Smooth muscle cell (in vitro differentiated cells): Measurements from ENCODE around the gene TTC39A. TPM values are rescaled to one million over a fixed set of nuclear protein-coding genes. Genes with fewer than 3 reads are reported as not detected.

Experiments
- DNase-seq: peaks from one replicate; lab custom pipeline; 2025; ENCODE audit not compliant: unreplicated experiment; lab: John Stamatoyannopoulos, UW
- H2AFZ ChIP-seq: fragments of 200-600 bp; sonication (generic); 2 replicates; pipeline ENCODE4 v1.6.0; 2016; ENCODE audit warnings: antibody characterized with exemption, low read depth, mild to moderate bottlenecking
- H3F3A ChIP-seq: fragments of 200-600 bp; sonication (generic); 2 replicates; pipeline ENCODE4 v1.6.0; 2017; ENCODE audit warnings: antibody characterized with exemption, low read depth
- H3K27ac ChIP-seq: fragments of 200-600 bp; sonication (generic); 2 replicates; pipeline ENCODE4 v1.5.1; 2016; ENCODE audit warnings: low read depth, mild to moderate bottlenecking
- H3K27me3 ChIP-seq: fragments of 200-600 bp; sonication (generic); 2 replicates; pipeline ENCODE4 v1.6.1; 2016; ENCODE audit warnings: low read depth, mild to moderate bottlenecking
- H3K36me3 ChIP-seq: fragments of 200-600 bp; sonication (generic); 2 replicates; pipeline ENCODE4 v1.5.1; 2016; ENCODE audit warnings: low read depth
- H3K4me1 ChIP-seq: fragments of 200-600 bp; sonication (generic); 2 replicates; pipeline ENCODE4 v1.5.1; 2016; ENCODE audit warnings: low read depth
- H3K4me2 ChIP-seq: fragments of 200-600 bp; sonication (generic); 2 replicates; pipeline ENCODE4 v1.6.0; 2016; ENCODE audit warnings: mild to moderate bottlenecking
- H3K4me3 ChIP-seq: fragments of 200-600 bp; sonication (generic); 2 replicates; pipeline ENCODE4 v1.5.1; 2016; ENCODE audit warnings: mild to moderate bottlenecking
- H3K79me2 ChIP-seq: fragments of 200-600 bp; sonication (generic); 2 replicates; pipeline ENCODE4 v1.6.0; 2016; ENCODE audit warnings: low read depth, mild to moderate bottlenecking
- H3K9ac ChIP-seq: fragments of 200-600 bp; sonication (generic); 2 replicates; pipeline ENCODE4 v1.6.0; 2016; ENCODE audit warnings: low read depth
- H3K9me3 ChIP-seq: fragments of 200-600 bp; sonication (generic); replicated peaks from 2 replicates; pipeline ENCODE4 v1.5.1; 2016; ENCODE audit warnings: low read depth
- H4K20me1 ChIP-seq: fragments of 200-600 bp; sonication (generic); 2 replicates; pipeline ENCODE4 v1.6.0; 2016; ENCODE audit warnings: low read depth
- WGBS: methylation state at CpG from one replicate; pipeline ENCODE4 v1.1.7; 2016; ENCODE audit warnings: low lambda C conversion rate; 5-methylcytosine and 5-hydroxymethylcytosine counted together
- polyA plus RNA-seq: library from polyadenylated mRNA; unstranded; fragments of >200 nt; fragmentation: Nextera tagmentation; extraction: Ambion mirVana; gene quantifications from 2 replicates; pipeline ENCODE4 v1.2.1, GENCODE V29; 2016
- total RNA-seq: library from RNA; depleted of rRNA; stranded (reverse); fragments of >200 nt; gene quantifications from 2 replicates; pipeline ENCODE4 v1.2.3, GENCODE V29; 2014
- TF ChIP-seq, protein P1 (sequence below): fragments of 200-600 bp; sonication (generic); IDR thresholded peaks from 2 replicates; pipeline ENCODE4 v1.5.1; 2017; ENCODE audit warnings: borderline replicate concordance, mild to moderate bottlenecking, antibody characterized with exemption; ENCODE audit not compliant: insufficient read depth, poor library complexity, severe bottlenecking

The TTC39A gene
- total and polyA plus RNA-seq, 2 experiments from 2014 or later = 0.27 to 2.2 TPM

- WGBS = 97% methylated on average over 4 of the region's 4 CpGs
- Histone ChIP-seq H2AFZ (no peak overlapping the region), H3K27me3 (no peaks in the 10 kb centered on the region), H3K4me2 (no peak overlapping the region), H3K4me1 (peaks cover 11% of the 10 kb centered on the region), H3K4me3 (no peak overlapping the region), H3K27ac (no peak overlapping the region), H3K79me2 (no peaks in the 10 kb centered on the region), H3F3A (no peaks in the 10 kb centered on the region), H3K36me3 (no peaks in the 10 kb centered on the region), H3K9me3 (no peaks in the 10 kb centered on the region), H3K9ac (no peak overlapping the region), H4K20me1 (peaks cover 16% of the 10 kb centered on the region)
- DNase-seq = no peak
- TF ChIP-seq, protein P1, sequence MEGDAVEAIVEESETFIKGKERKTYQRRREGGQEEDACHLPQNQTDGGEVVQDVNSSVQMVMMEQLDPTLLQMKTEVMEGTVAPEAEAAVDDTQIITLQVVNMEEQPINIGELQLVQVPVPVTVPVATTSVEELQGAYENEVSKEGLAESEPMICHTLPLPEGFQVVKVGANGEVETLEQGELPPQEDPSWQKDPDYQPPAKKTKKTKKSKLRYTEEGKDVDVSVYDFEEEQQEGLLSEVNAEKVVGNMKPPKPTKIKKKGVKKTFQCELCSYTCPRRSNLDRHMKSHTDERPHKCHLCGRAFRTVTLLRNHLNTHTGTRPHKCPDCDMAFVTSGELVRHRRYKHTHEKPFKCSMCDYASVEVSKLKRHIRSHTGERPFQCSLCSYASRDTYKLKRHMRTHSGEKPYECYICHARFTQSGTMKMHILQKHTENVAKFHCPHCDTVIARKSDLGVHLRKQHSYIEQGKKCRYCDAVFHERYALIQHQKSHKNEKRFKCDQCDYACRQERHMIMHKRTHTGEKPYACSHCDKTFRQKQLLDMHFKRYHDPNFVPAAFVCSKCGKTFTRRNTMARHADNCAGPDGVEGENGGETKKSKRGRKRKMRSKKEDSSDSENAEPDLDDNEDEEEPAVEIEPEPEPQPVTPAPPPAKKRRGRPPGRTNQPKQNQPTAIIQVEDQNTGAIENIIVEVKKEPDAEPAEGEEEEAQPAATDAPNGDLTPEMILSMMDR = no peak
Observed at GRCh38 chr1:51280321-51280978, 49.9 kb downstream of the TTC39A start.

DNA sequence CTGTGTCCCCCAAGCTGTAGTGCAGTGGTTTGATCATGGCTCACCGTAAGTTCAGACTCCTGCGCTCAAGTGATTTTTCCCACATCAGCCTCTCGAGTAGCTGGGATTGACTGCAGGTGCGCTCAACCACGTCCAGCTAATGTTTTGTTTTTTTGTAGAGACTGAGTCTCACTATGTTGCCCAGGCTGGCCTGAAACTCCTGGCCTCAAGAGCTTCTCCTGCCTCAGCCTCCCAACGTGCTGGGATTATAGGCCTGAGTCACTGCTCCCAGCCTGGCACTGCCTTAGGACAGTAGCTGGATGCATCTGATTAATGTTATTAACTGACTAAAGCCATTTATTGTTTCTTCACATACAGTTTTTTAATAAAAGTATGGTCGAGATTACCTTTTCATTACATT is 54.1 kb downstream of the TTC39A start:
- no peak overlapping the region for H3K9ac ChIP-seq
- H3K4me3 ChIP-seq = no peak overlapping the region
- H3K4me1 ChIP-seq = no peaks in the 10 kb centered on the region
- peaks cover 5% of the 10 kb centered on the region for H3K79me2 ChIP-seq
- H3K9me3 ChIP-seq = no peaks in the 10 kb centered on the region
- 86% methylated on average over 7 of the region's 7 CpGs for WGBS
- no peak overlapping the region for H3K4me2 ChIP-seq
- peaks cover 10% of the 10 kb centered on the region for H3K36me3 ChIP-seq
- H3F3A ChIP-seq = no peaks in the 10 kb centered on the region
- H3K27me3 ChIP-seq = no peaks in the 10 kb centered on the region
- no peak overlapping the region for H2AFZ ChIP-seq
- TF ChIP-seq, protein P1 = no peak
- no peak for DNase-seq
- H3K27ac ChIP-seq = no peak overlapping the region
- peaks cover 34% of the 10 kb centered on the region for H4K20me1 ChIP-seq

DNA sequence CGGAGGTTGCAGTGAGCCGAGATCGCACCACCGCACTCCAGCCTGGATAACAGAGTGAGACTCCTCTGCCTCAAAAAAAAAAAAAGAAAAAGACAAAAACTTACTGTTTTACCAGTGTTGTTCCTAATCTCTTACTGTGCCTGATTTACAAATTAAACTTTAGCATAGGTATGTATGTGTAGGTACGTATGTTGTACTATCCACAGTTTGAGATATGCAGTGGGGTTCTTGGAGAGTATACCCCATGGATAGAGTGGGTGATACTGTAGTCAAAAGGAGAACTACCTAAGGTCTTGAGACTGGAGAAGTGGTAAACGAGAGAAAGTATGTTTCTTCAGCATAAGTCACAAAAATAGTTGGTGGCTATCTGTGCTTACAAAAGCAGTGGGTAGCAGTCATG is 55.7 kb downstream of the TTC39A start:
- H4K20me1 ChIP-seq = peaks cover 50% of the 10 kb centered on the region
- H3K27ac ChIP-seq = no peak overlapping the region
- no peak for DNase-seq
- no peaks in the 10 kb centered on the region for H3K27me3 ChIP-seq
- H3K79me2 ChIP-seq = peaks cover 8% of the 10 kb centered on the region
- peaks cover 10% of the 10 kb centered on the region for H3K36me3 ChIP-seq
- no peak overlapping the region for H3K4me3 ChIP-seq
- no peak overlapping the region for H2AFZ ChIP-seq
- no peak overlapping the region for H3K9ac ChIP-seq
- no peaks in the 10 kb centered on the region for H3F3A ChIP-seq
- TF ChIP-seq, protein P1 = no peak
- no peak overlapping the region for H3K4me2 ChIP-seq
- 94% methylated on average over 6 of the region's 6 CpGs for WGBS
- H3K4me1 ChIP-seq = no peaks in the 10 kb centered on the region
- H3K9me3 ChIP-seq = no peaks in the 10 kb centered on the region

DNA sequence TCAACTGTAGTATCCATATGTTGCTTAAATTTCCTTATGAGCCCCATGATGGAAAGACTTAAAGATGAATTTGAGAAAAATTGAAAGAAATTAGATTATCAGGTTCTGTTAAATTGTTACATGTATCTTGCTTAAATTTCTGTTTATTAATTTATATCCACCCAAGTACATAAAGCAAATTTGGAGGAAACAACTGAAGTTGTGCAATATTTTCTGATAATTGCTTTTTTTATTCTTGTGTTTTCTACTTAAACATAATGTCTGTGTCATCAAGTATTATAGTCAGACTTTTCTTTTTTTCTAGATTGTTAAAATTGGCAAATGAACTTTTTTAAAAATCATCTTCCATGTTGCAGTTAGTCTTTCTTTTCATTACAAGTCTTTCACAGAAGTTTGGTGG is 57.4 kb downstream of the TTC39A start:
- Histone ChIP-seq H4K20me1 (peaks cover 63% of the 10 kb centered on the region), H3K4me1 (no peaks in the 10 kb centered on the region), H3K9ac (no peak overlapping the region), H2AFZ (no peak overlapping the region), H3K4me2 (no peak overlapping the region), H3K79me2 (peaks cover 24% of the 10 kb centered on the region), H3K27me3 (no peaks in the 10 kb centered on the region), H3K36me3 (peaks cover 10% of the 10 kb centered on the region), H3K27ac (no peak overlapping the region), H3F3A (no peaks in the 10 kb centered on the region), H3K4me3 (no peak overlapping the region), H3K9me3 (no peaks in the 10 kb centered on the region)
- DNase-seq = no peak
- TF ChIP-seq, protein P1 = no peak
